Measurements from ENCODE around the gene CIC.
A peak's percentile ranks its signal among the peaks of the same experiment; 100 is the strongest.

Gene CIC

DNA sequence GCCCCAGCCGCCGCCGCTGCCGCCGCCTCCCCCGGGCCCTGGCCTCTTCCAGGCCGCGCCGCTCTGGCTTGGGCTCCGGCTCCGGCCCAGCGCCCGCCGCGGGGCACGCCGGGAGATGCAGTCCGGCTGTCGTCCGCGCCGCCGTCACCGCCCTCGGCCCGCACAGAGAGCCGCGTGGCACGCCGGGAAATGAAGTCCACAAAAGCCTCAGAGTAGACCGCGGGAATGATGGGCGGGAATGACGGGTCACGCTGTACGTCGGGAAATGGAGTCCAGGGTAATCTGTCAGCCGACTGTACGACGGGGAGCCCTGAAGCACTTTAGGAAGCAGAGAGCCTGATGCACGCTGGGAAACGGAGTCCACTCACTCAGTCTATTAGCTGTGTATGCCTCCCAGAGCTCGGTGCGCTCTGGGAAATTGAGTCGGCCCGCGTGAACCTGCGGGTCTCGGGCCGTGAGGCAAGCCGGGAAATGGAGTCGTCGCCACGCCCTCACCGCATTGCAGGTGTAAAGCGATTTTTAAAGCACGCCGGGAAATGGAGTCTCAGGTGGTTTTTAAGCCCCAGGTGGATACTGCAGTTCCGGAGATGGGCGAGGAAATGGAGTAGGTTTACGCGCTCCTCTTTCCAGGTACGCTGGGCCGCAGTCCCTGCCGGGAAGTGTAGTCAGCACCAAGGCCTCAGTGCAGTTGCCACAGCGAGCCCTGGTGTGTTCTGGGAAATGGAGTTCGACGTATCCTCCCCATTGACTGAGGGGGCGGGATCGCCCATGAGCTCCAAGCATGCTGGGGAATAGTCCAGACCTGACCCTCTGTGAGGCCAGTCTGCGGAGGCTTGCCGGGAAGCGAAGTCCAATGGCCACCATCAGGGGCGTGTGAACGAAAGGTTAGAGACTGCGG lies 26.3 kb upstream of the CIC start, which contains the start of gene GSK3A:
TSS of gene GSK3A (minus strand) at position 91 of the 898 bp plus-strand sequence. CDS start 137 bp downstream, outside the sequence.
- DNase-seq = peak; percentile 91 to 100 (median 99)

DNA sequence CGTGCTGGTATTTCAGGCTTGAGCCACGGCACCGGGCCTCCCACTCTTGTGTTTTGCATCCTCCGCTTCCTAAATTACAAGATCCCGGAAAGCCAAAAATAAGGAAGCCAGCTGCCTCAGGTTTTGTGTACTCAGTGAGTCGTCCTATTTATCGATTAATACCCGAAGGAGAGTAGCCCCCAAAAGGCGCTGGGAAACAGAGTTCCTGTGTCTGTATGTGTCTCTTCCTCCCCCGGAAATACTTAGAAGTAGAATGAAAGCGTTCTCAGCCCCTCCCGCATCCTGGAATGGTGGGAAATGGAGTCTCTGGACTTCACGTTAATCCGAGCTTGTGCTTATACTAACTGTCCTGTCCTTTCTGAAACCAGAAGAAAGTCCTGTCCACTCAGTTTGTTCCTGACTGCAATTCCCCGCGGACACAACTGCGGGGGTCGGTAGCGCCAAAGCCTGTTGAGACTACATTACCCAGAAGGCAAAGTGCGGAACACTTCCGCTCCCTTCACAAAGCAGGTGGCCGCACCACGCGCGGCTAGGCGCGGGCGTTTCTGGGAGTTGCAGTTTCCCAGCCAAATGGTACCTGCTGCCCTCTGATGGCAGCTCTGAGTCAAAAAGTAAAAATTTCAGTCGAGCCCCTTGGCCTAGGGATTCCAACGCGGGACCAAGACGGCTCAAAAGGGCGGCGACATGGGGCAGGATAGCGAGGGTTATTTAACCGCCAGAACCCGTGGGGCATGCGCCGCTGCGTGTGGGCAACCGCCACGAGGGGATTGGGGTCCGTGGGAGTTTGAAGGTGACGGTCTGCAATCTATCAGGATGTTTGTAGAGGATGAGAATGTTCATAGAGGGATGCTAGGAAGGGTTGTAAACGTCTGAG lies 24.5 kb upstream of the CIC start:
- DNase-seq = peak; percentile 50 to 97 (median 88)

DNA sequence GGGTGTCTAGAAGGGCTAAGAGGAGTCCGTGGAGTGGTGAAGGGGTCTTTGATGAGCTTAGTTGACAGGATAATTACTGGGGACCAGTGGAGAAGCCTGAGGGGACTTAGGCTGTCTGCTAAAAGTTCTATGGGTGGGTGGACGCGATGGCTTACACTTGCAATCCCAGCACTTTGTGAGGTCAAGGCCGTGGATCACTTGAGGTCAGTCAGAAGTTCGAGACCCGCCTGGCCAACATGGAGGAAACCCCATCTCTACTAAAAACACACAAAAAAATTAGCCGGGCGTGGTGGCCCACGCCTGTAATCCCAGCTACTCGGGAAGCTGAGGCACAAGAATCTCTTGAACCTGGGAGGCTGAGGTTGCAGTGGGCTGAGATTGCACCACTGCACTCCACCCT lies 23.8 kb upstream of the CIC start:
- no peak for DNase-seq

DNA sequence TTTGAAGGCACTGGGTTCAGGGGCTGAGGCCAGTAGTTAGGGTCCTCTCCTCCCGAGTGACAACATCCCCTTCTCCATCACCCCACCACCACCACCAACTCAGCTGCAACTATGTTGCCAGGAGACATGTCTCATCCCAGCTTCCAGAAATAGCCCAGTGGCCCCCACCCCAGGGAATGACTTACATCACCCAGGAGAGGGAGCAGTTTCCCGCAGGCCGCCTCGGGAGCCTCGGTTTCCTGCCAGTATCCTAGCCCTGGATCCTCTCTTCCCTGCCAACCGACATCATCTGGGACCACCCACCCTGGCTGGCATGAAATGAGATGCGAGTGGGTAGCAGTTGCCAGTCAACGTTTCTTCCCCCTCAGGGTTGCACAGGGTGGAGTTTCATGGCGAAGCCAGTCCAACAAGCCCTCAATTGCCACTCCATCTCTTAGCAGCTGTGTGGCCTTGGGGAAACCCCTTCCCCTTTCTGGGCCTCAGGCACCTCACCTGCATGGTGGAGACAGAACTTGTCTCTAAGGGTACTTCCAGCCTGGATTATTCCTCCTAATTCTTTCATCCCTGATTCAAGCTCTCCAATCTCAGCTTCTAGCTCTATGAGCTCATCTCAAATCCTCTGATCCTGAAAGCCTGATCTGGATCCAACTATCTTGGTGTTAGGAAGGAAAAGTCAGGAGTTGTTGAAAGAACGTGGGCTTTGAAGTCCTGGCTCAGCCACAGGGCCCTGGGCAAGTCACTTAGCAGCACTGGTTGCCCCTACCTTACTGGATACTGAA lies 22.7 kb upstream of the CIC start:
- peak in 49 of 51 donors; percentile 17 to 93 (median 76) for DNase-seq

DNA sequence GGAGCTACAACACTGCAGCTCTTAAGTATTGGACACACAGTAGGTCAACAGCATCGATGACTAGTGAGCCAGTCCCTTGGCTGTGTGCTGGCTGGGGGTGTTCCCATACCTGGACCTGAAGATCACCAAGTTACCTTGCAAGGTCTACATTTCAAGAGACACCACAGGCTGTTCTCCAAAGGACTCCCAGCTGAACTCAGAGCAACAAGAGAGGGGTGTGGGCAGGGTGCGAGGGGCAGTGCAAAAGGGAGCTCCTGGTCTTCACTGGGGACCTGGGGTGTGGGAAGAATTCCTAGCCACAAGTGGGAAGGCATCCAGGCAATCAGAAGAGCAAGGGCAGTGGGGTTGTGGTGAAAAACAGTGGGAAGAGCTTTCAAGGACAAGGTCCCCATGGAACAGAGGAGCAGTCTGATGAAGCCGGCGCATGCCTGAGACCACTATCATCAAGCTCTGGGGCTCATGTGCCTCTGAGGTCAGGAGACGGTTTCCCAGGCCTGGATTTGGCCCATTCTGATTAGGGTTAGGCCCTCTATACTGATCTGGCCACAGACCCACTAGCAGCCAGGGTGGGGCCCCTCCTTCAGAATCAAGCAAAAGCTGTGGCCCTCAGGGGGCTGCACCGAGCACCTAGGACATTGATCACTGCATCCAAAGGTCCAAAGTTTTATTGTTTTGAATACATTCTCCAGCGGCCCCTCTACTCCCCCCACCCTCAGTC lies 22.0 kb upstream of the CIC start:
- peak in 1 of 51 donors; percentile 4 for DNase-seq

DNA sequence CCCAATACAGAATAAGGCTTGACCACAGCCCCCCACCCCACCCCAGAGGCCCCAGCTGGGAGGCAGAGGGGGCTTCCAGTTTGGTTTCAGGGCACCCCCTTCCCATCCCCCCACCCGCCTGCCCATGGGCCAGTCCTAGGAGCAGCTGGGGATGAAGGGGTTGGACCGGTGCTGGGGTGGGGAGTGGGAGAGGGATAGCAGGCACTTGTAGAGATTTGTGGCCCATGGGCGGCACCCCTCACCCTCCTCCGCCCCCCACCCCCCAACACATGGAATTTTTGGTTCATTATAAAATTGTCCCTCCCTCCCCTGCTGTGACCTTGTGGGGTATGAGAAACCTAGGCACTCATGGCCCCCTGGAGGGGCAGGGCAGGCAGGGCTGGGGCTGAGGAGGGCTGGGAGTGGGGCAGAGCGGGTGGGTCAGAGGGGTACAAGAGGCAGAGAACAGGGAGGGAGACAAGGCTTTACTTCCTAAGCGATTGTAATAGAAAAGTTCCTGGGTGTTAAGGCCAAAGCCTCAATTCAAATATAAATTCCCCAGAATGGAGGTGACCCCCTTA lies 21.3 kb upstream of the CIC start:
- DNase-seq = no peak

DNA sequence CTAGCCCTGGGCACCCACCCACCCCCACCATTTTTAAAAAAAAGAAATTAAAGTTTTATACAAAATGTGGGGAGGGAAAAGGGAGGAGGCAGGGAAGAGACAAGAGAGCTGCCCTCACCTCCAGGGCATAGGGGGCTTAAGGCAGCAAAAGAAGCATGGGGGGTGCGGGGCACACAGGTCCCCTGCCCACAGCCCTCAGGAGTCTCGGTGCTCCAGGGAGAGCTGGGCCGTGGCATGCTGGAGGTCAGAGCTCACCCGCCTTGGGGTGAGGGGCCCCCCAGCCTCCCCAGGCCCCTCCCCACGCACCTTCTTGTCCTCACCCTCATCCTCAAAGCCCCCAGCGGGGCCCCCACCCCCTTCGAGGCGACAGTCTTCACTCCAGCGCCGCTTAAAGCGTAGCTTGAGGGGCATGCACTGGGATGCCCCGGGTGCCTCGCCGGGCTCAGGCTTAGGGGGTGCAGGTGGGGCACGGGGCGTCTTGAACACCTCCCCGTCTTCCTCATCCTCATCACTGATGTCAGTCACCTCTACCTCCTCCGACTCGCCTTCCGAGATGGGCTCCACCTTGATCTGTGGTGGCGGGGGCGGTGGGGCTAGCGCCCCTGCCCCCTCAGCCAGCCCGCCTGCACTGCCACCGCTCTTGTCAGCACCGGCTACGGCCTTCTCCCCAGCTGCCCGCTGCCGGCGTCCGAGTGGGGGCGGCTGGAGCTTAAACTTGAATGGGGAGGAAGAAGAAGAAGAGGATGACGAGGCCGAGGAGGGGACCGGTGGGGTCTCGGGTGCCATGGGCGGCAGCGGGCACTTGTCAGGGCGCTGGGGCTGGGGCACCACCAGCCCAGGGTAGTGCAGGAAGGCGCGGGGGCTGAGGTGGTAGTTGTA lies 20.5 kb upstream of the CIC start:
- DNase-seq = no peak

DNA sequence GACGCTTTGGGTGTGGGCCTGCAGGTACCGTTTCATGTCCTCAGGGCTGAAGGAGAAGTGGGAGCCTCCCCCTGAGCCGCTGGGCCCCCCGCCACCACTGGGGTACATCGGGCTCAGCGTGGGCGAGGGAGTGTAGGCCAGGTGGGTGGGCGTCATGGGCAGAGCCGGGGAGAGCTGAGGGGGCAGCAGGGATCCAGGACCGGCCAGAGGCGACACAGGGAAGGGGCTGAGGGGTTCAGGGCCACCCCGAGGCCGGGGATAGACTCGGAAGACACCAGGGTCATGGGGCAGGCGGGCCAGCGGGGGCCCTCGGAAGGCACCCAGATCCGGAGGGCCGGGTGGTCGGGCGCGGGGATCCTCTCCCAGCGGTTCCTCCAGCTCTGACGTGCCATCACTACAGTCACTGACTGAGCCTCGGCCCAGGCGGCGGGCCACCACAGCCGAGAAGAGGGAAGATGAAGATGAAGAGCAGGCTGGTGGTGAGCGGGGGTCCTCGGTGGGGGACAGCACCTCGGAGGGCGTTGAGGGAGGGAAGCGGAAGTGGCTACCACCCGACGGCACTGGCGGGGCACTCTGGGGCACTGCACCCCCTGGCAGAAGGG lies 19.8 kb upstream of the CIC start:
- no peak for DNase-seq

DNA sequence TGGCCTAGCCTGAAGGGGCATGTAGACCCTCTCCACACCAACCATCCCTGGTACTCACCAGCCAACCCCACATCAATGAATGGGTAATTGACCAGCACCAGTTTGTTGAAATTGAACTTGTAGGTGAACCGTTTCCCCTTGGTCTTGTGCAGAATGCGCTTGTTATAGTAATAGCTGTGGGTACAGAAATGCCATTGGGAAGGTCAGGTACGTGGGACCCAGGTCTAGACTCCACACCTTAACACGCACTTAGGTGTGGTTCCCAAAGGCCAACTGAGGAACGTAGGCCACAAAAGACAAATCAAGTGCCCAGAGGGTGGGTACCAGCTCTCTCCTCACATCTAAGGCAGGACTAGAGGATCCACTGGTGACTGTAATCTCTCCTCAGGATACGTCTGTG lies 19.3 kb upstream of the CIC start:
- DNase-seq = no peak

DNA sequence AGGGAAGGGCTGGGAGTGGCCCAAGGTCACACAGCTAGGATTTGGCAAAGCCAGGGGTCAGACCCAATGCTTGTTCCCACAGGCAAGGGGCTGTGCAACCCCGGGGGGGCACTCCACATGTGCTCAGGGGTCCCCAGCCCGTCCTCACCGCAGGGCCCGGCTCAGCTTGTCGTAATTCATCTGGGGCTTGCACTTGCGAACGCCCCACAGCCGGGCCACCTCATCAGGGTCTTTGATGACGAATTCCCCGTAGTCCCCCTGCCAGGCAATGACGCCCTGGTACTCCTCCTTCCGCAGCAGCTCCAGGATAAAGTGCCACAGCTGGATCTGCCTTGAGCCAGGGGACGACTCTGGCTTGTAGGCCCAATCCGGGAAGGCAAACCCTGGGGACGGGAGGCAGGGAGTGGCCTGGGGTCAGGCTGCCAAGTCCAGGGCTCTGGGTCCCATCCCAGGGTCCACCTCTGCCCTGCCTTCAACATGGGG lies 18.8 kb upstream of the CIC start:
- DNase-seq = peak in 2 of 51 donors; percentile 52 to 54

DNA sequence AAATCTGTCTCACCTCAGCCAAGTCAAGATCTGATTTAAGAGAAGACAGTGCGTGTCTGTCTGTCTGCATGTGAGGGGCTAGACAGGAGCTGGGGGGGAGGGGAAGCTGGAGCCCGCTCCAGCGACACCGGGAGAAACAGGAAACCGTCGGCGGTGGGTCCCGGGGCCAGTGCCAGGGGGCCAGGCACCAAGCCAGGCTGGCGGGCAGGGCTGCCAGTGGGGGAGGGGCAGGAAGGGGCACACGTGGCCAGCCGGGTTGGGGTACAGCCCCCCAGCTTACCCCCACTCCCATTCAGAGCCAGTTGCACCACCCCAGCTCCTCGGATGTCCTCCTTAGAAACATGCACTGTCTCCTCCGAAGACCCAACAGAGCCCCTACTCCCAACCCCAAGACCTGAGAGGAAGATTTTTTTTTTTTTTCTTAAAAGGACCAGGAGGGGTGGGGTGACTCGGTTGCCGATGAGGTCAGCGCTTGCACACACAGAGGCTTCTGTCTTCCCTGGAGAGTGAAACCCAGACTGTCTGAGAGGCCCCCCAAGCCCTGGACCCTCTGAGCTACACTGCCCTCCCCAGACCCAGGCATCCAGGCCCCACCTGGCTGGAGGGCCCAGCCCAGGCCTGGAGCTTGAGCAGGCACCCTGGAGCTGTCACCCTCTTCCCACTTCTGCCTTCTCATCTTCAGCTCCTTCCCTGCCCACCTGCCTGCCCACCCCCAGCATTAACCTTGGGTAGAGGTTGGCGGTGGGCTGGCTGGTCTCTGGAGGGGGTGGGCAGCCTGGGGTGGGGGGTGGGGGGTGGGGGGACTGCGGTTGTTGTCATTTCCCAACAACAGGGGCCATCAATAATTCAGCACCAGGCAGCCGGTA lies 18.2 kb upstream of the CIC start:
- peak in 45 of 51 donors; percentile 8 to 76 (median 49) for DNase-seq

DNA sequence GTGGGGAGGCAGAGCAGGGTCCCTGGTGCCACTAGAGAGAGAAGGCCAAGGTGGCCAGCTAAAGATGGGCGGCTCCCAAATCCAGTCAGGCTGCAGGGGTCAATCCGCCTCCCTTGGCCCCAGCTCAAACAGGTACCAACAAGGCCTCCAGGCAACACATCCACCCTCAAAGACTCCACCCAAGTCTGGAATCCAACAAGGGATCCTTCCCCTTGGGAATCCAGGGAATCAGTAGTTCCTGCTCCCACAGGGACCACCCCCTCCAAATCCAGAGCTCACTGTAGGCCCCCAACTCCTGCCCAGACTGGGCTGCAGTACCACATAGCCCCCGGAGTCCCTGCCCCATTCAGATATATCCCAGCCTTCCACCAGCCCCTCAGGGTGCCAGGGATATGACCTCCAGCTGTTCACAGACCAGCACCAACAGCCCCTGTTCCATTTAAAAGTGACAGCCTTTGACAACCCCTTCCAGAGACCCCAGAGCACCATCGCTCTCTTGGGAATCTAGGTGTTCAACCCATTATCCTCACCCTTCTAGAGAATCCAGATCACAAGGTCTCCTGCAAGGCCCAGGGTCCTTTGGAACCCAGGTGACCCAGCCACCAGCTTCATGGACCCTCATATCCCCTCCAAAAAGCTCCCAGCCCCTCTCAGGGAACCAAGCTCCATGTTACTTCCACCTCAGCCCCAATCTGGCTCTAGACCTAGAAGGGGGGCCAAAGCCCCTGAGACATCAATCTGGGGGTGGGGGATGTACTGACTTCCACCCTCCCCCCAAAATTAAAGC lies 17.3 kb upstream of the CIC start:
- peak in 1 of 51 donors; percentile 36 for DNase-seq

DNA sequence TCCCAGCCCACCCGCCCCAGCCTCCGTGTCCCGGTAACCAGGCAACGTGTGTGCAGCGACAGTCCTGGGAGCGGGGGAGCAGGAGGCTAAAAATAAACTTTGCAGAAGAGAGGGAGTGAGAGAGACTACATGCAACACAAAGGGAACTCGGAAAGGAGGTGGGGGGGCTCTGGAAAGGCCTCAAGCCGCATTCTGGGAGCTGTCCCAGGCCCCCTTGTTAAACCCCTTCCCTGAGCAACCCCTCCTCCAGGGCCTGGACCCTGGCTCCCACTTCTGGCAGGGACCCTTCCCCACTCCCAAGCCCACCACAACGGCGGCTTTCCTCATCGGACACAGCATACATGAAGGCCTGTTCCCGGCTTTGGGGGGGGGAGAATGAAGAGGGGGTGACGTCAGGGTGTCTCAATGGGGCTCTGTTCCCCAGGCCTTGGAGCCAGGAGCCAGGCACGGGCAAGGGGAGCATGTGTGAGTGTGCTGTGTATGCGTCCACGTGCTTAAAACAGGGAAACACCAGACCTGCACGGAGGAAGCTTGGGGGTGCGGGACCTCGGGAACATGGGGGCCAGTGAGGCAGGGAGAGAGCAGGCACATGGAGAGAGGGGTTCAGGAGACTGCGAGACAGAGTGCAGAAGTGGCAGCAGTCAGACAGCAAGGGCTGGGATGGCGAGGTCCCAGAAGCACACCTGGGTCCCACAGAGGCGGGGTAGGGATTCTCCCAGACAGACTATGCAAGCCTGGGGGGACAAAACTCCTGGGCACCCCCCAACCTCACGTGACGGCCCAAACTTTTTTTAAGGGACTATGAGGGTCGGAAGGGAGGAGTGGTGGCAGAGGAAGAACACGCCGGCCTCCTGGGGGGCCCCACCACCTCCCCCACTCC lies 16.4 kb upstream of the CIC start:
- DNase-seq = peak; percentile 40 to 97 (median 80)

DNA sequence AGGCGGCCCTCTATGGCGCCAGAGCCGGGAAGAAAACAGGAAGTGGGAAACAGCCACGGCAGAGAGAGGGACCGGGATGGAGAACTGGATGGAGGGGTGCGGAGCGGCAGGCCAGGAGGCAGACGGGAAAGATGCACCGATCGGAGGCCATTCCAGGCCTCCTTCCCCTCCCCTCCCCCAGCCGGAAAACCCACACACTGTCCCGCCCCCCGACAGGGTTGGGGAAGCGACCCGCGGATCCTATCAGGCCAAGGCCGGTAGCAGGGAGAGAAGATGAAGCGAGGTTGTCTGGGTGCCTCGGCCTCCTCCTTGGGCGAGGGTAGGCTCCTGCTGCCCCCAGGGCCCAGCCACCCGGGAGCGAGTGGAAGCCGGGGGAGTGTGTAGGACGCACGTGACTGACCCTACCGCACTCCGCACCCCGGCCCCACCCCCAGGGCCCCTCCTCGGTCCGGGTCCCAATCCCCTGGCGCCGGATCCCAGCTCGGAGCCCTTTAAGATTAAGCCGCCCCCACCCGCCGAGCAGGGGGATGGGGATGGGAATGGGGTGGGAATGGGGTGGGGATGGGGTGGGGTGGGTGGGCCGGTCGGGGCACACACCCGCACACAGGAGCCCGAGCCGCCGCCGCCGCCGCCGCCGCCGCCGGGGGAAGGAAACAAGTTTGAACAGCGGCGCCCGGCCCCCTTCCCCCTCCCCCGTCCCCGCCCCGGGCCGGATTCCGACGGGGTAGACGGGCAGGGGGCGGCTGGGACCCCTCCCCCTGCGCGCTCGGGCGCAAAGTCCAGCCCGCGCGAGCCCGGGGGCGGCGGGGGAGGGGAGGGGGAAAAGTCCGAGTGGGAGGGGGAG lies 15.6 kb upstream of the CIC start:
- peak in 39 of 51 donors; percentile 23 to 86 (median 56) for DNase-seq
